Central memory CD8-positive, alpha-beta T cell (primary cell): ENCODE results near the gene NKAPD1.

ENCODE experiments used
- ATAC-seq: fragments of 150-1000 bp; cut with Tn5 transposase; replicated peaks from 2 replicates; pipeline ENCODE4 v1.10.0; 2022; ENCODE audit warnings: mild to moderate bottlenecking, moderate FRiP score, moderate number of reproducible peaks; ENCODE audit not compliant: poor library complexity, severe bottlenecking; ENCODE audit errors: extremely low read depth
- DNase-seq, 2 donors: peaks; one replicate each; pipeline ENCODE4 v3.0.0; 2021; ENCODE audit warnings: low spot score in 2 of 2
- H3K27ac Mint-ChIP-seq: one replicate; pipeline ENCODE4 v1.8.0; 2022; ENCODE audit warnings: low read depth, mild to moderate bottlenecking, moderate library complexity, mixed read lengths
- H3K27me3 Mint-ChIP-seq: one replicate; pipeline ENCODE4 v1.8.0; 2022; ENCODE audit warnings: mixed read lengths
- H3K36me3 Mint-ChIP-seq: one replicate; pipeline ENCODE4 v1.8.0; 2022; ENCODE audit warnings: mild to moderate bottlenecking, moderate library complexity, mixed read lengths; ENCODE audit not compliant: insufficient read depth
- H3K4me1 Mint-ChIP-seq: one replicate; pipeline ENCODE4 v1.8.0; 2022; ENCODE audit warnings: mixed read lengths
- H3K4me3 Mint-ChIP-seq: one replicate; pipeline ENCODE4 v1.8.0; 2022; ENCODE audit warnings: mild to moderate bottlenecking, moderate library complexity, mixed read lengths
- H3K9me3 Mint-ChIP-seq: one replicate; pipeline ENCODE4 v1.8.0; 2022; ENCODE audit warnings: mixed read lengths

Gene NKAPD1

GRCh38 chr11:112097734-112098528, 23.8 kb downstream of the NKAPD1 start:
- H3K36me3 Mint-ChIP-seq, result peaks cover 22% of the 10 kb centered on the region
- H3K27me3 Mint-ChIP-seq, result no peaks in the 10 kb centered on the region
- H3K4me3 Mint-ChIP-seq, result no peak overlapping the region
- no peak for DNase-seq
- H3K4me1 Mint-ChIP-seq, result peaks cover 5% of the 10 kb centered on the region
- no peak overlapping the region for H3K27ac Mint-ChIP-seq
- H3K9me3 Mint-ChIP-seq, result no peaks in the 10 kb centered on the region
- ATAC-seq, result no peak

GRCh38 chr11:112100462-112100861, 26.4 kb downstream of the NKAPD1 start:
- no peak for DNase-seq
- Mint-ChIP-seq H3K27ac (no peak overlapping the region), H3K27me3 (no peaks in the 10 kb centered on the region), H3K4me1 (peaks cover 5% of the 10 kb centered on the region), H3K36me3 (peaks cover 14% of the 10 kb centered on the region), H3K4me3 (no peak overlapping the region), H3K9me3 (no peaks in the 10 kb centered on the region)
- no peak for ATAC-seq

- Mint-ChIP-seq H3K4me1 (no peaks in the 10 kb centered on the region), H3K27me3 (no peaks in the 10 kb centered on the region), H3K27ac (no peak overlapping the region), H3K36me3 (no peaks in the 10 kb centered on the region), H3K9me3 (no peaks in the 10 kb centered on the region), H3K4me3 (no peak overlapping the region)
- ATAC-seq (no peak), DNase-seq (no peak)
These were observed 29.3 kb downstream of the NKAPD1 start for GRCh38 chr11:112103446-112103845.

- no peak for DNase-seq
- no peaks in the 10 kb centered on the region for H3K9me3 Mint-ChIP-seq
- ATAC-seq, result no peak
- H3K27me3 Mint-ChIP-seq, result no peaks in the 10 kb centered on the region
- H3K36me3 Mint-ChIP-seq, result no peaks in the 10 kb centered on the region
- H3K27ac Mint-ChIP-seq, result no peak overlapping the region
- no peaks in the 10 kb centered on the region for H3K4me1 Mint-ChIP-seq
- H3K4me3 Mint-ChIP-seq, result no peak overlapping the region
These were observed 32.0 kb downstream of the NKAPD1 start for GRCh38 chr11:112106070-112106469.

- Mint-ChIP-seq H3K27me3 (no peaks in the 10 kb centered on the region), H3K4me1 (no peaks in the 10 kb centered on the region), H3K9me3 (no peaks in the 10 kb centered on the region), H3K4me3 (no peak overlapping the region), H3K27ac (no peak overlapping the region), H3K36me3 (peaks cover 5% of the 10 kb centered on the region)
- DNase-seq, result no peak
- no peak for ATAC-seq
These were observed 39.7 kb downstream of the NKAPD1 start for GRCh38 chr11:112113539-112114457.

GRCh38 chr11:112114460-112114859, 40.4 kb downstream of the NKAPD1 start:
- Mint-ChIP-seq H3K4me3 (no peak overlapping the region), H3K27ac (no peak overlapping the region), H3K9me3 (no peaks in the 10 kb centered on the region), H3K27me3 (no peaks in the 10 kb centered on the region), H3K36me3 (peaks cover 5% of the 10 kb centered on the region), H3K4me1 (no peaks in the 10 kb centered on the region)
- no peak for ATAC-seq
- no peak for DNase-seq

GRCh38 chr11:112115386-112115785, 41.3 kb downstream of the NKAPD1 start:
- H3K4me3 Mint-ChIP-seq, result no peak overlapping the region
- H3K27ac Mint-ChIP-seq, result no peak overlapping the region
- no peak for DNase-seq
- H3K4me1 Mint-ChIP-seq, result no peaks in the 10 kb centered on the region
- H3K36me3 Mint-ChIP-seq, result peaks cover 8% of the 10 kb centered on the region
- no peaks in the 10 kb centered on the region for H3K27me3 Mint-ChIP-seq
- no peak for ATAC-seq
- H3K9me3 Mint-ChIP-seq, result no peaks in the 10 kb centered on the region

- Mint-ChIP-seq H3K27ac (no peak overlapping the region), H3K4me3 (no peak overlapping the region), H3K4me1 (no peaks in the 10 kb centered on the region), H3K9me3 (no peaks in the 10 kb centered on the region), H3K27me3 (no peaks in the 10 kb centered on the region), H3K36me3 (peaks cover 8% of the 10 kb centered on the region)
- ATAC-seq, result no peak
- DNase-seq, result no peak
These were observed 44.1 kb downstream of the NKAPD1 start for GRCh38 chr11:112118176-112118575.

- no peaks in the 10 kb centered on the region for H3K27me3 Mint-ChIP-seq
- peaks cover 3% of the 10 kb centered on the region for H3K36me3 Mint-ChIP-seq
- H3K4me3 Mint-ChIP-seq, result no peak overlapping the region
- ATAC-seq (no peak), DNase-seq (no peak)
- no peaks in the 10 kb centered on the region for H3K9me3 Mint-ChIP-seq
- H3K27ac Mint-ChIP-seq, result no peak overlapping the region
- H3K4me1 Mint-ChIP-seq, result no peaks in the 10 kb centered on the region
These were observed 48.0 kb downstream of the NKAPD1 start for GRCh38 chr11:112121981-112122615.

GRCh38 chr11:112123129-112123528, 49.0 kb downstream of the NKAPD1 start:
- no peak overlapping the region for H3K4me3 Mint-ChIP-seq
- no peak overlapping the region for H3K27ac Mint-ChIP-seq
- peaks cover 3% of the 10 kb centered on the region for H3K36me3 Mint-ChIP-seq

GRCh38 chr11:112127056-112127455, 53.0 kb downstream of the NKAPD1 start:
- DNase-seq, result no peak
- no peak overlapping the region for H3K27ac Mint-ChIP-seq

More at GRCh38 chr11:112123129-112123528, 49.0 kb downstream of the NKAPD1 start:
- Mint-ChIP-seq H3K27me3 (no peaks in the 10 kb centered on the region), H3K9me3 (no peaks in the 10 kb centered on the region), H3K4me1 (no peaks in the 10 kb centered on the region)
- DNase-seq, result no peak
- no peak for ATAC-seq

GRCh38 chr11:112128483-112129121, 54.5 kb downstream of the NKAPD1 start:
- Mint-ChIP-seq H3K9me3 (no peaks in the 10 kb centered on the region), H3K27me3 (no peaks in the 10 kb centered on the region), H3K27ac (no peak overlapping the region), H3K4me3 (no peak overlapping the region), H3K36me3 (peaks cover 2% of the 10 kb centered on the region), H3K4me1 (peaks cover 5% of the 10 kb centered on the region)
- DNase-seq, result no peak
- no peak for ATAC-seq

More at GRCh38 chr11:112127056-112127455, 53.0 kb downstream of the NKAPD1 start:
- no peak overlapping the region for H3K4me3 Mint-ChIP-seq
- no peak for ATAC-seq
- H3K4me1 Mint-ChIP-seq, result peaks cover 5% of the 10 kb centered on the region
- no peaks in the 10 kb centered on the region for H3K36me3 Mint-ChIP-seq
- H3K27me3 Mint-ChIP-seq, result no peaks in the 10 kb centered on the region
- no peaks in the 10 kb centered on the region for H3K9me3 Mint-ChIP-seq
